Neutrophil (primary cell): ENCODE measurements around the gene SLK.

Experiments used
- H3K27ac ChIP-seq: fragments of 200-600 bp; sonication (generic); 2 replicates; pipeline ENCODE4 v1.5.1; 2016; ENCODE audit warnings: mild to moderate bottlenecking, moderate library complexity
- H3K27me3 ChIP-seq: fragments of 200-600 bp; sonication (generic); 2 replicates; pipeline ENCODE4 v1.6.0; 2016; ENCODE audit warnings: mild to moderate bottlenecking
- H3K36me3 ChIP-seq: fragments of 200-600 bp; sonication (generic); 2 replicates; pipeline ENCODE4 v1.5.1; 2017
- H3K4me1 ChIP-seq, 2 experiments: fragments of 200-600 bp in 1 of 2; sonication (generic) in 1 of 2; 1 replicate in 1 of 2; 2 replicates in 1 of 2; pipeline versions ENCODE4 v1.5.1 to v1.6.1; 2013 to 2016; ENCODE audit warnings: low read depth in 1 of 2, low read length in 1 of 2, mild to moderate bottlenecking in 1 of 2, moderate library complexity in 1 of 2; ENCODE audit not compliant: control insufficient read depth in 1 of 2, insufficient read depth in 1 of 2
- H3K4me3 ChIP-seq, 2 experiments: fragments of 200-600 bp in 1 of 2; sonication (generic) in 1 of 2; 1 replicate in 1 of 2; 2 replicates in 1 of 2; pipeline ENCODE4 v1.5.1; 2013 to 2016; ENCODE audit warnings: low read depth in 1 of 2, low read length in 1 of 2, mild to moderate bottlenecking in 1 of 2, moderate library complexity in 1 of 2
- H3K9me3 ChIP-seq: fragments of 200-600 bp; sonication (generic); 2 replicates; pipeline ENCODE4 v1.5.1; 2016
- CTCF ChIP-seq: fragments of 200-600 bp; sonication (generic); IDR thresholded peaks from 2 replicates; pipeline ENCODE4 v1.5.1; 2016; ENCODE audit warnings: antibody characterized with exemption

The SLK gene

GRCh38 chr10:104026762-104027161 lies 59.8 kb downstream of the SLK start:
- Histone ChIP-seq H3K36me3 (peaks cover 74% of the 10 kb centered on the region), H3K9me3 (no peaks in the 10 kb centered on the region), H3K4me3 (no peak overlapping the region), H3K27me3 (no peaks in the 10 kb centered on the region), H3K27ac (no peak overlapping the region), H3K4me1 (peaks cover 25 to 32% of the 10 kb centered on the region in 2 experiments)
- no peak for TF ChIP-seq CTCF

GRCh38 chr10:104028146-104028545 lies 61.2 kb downstream of the SLK start:
- Histone ChIP-seq H3K36me3 (peaks cover 60% of the 10 kb centered on the region), H3K4me3 (no peak overlapping the region), H3K27me3 (no peaks in the 10 kb centered on the region), H3K27ac (peak overlapping the region; percentile 34), H3K4me1 (peaks cover 33 to 42% of the 10 kb centered on the region in 2 experiments), H3K9me3 (no peaks in the 10 kb centered on the region)
- TF ChIP-seq CTCF, result no peak

GRCh38 chr10:104028823-104029520 lies 62.0 kb downstream of the SLK start:
- no peak for TF ChIP-seq CTCF
- peaks cover 52% of the 10 kb centered on the region for H3K36me3 ChIP-seq
- no peaks in the 10 kb centered on the region for H3K9me3 ChIP-seq
- H3K27me3 ChIP-seq, result no peaks in the 10 kb centered on the region
- H3K4me1 ChIP-seq, result peaks cover 41 to 50% of the 10 kb centered on the region in 2 experiments
- peak overlapping the region; percentile 34 for H3K27ac ChIP-seq
- H3K4me3 ChIP-seq, result no peak overlapping the region

GRCh38 chr10:104029521-104029860 lies 62.6 kb downstream of the SLK start:
- no peak for TF ChIP-seq CTCF
- peaks cover 46 to 55% of the 10 kb centered on the region in 2 experiments for H3K4me1 ChIP-seq
- H3K4me3 ChIP-seq, result no peak overlapping the region
- H3K27me3 ChIP-seq, result no peaks in the 10 kb centered on the region
- H3K27ac ChIP-seq, result peak overlapping the region; percentile 34
- peaks cover 47% of the 10 kb centered on the region for H3K36me3 ChIP-seq
- no peaks in the 10 kb centered on the region for H3K9me3 ChIP-seq

GRCh38 chr10:104031631-104032030 lies 64.7 kb downstream of the SLK start:
- peak overlapping the region; percentile 40 to 43 for H3K4me3 ChIP-seq
- H3K27ac ChIP-seq, result peak overlapping the region; percentile 87
- peaks cover 58 to 72% of the 10 kb centered on the region in 2 experiments for H3K4me1 ChIP-seq
- no peaks in the 10 kb centered on the region for H3K9me3 ChIP-seq
- H3K36me3 ChIP-seq, result peaks cover 26% of the 10 kb centered on the region
- no peaks in the 10 kb centered on the region for H3K27me3 ChIP-seq
- no peak for TF ChIP-seq CTCF
